ENCODE measurements around the gene SHROOM2. TPM values are rescaled to one million over a fixed set of nuclear protein-coding genes. Genes with fewer than 3 reads are reported as not detected.

SHROOM2 gene, protein sequence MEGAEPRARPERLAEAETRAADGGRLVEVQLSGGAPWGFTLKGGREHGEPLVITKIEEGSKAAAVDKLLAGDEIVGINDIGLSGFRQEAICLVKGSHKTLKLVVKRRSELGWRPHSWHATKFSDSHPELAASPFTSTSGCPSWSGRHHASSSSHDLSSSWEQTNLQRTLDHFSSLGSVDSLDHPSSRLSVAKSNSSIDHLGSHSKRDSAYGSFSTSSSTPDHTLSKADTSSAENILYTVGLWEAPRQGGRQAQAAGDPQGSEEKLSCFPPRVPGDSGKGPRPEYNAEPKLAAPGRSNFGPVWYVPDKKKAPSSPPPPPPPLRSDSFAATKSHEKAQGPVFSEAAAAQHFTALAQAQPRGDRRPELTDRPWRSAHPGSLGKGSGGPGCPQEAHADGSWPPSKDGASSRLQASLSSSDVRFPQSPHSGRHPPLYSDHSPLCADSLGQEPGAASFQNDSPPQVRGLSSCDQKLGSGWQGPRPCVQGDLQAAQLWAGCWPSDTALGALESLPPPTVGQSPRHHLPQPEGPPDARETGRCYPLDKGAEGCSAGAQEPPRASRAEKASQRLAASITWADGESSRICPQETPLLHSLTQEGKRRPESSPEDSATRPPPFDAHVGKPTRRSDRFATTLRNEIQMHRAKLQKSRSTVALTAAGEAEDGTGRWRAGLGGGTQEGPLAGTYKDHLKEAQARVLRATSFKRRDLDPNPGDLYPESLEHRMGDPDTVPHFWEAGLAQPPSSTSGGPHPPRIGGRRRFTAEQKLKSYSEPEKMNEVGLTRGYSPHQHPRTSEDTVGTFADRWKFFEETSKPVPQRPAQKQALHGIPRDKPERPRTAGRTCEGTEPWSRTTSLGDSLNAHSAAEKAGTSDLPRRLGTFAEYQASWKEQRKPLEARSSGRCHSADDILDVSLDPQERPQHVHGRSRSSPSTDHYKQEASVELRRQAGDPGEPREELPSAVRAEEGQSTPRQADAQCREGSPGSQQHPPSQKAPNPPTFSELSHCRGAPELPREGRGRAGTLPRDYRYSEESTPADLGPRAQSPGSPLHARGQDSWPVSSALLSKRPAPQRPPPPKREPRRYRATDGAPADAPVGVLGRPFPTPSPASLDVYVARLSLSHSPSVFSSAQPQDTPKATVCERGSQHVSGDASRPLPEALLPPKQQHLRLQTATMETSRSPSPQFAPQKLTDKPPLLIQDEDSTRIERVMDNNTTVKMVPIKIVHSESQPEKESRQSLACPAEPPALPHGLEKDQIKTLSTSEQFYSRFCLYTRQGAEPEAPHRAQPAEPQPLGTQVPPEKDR (N-terminal part only)
- total RNA-seq: 1.8 and 6.7 TPM in 2 replicates

DNA sequence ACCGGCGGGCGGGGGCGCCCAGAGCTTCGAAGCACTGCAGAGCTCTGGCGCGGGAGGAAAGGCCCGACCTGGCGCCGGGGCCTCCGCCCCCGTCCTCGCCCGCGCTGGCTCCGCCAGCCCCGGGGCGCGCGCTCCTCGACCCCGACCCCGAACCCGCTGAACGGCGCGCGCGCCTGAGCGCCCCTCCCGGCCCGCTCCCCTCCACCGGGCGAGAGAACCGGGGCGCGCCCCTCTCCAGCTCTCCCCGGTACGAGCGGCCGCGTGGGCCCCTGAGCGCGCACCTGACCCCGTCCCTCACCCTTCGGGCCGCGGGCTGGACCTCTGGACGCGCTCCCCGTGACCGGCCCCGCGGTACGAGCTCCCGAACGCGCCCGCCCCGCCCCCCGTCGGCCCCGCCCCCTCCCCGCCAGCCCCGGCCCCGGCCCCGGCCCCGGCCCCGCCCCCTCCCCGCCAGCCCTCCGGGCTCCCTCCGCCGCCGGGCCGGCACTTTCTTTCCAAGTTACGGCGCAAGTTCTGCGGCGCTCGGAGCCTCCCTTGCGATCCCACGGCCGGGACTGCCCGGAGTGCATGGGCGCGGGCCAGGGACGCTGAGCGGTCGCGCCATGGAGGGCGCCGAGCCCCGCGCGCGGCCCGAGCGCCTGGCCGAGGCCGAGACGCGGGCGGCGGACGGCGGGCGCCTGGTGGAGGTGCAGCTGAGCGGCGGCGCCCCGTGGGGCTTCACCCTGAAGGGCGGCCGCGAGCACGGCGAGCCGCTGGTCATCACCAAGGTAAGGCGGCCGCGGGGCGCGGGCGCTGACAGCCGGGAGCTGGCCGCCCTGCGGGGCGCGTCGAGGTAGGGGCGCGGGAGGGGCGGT, at the start of gene SHROOM2:
TSS of gene SHROOM2 (plus strand) at position 486 of the 854 bp plus-strand sequence. CDS start at position 603, 117 bp downstream.

DNA sequence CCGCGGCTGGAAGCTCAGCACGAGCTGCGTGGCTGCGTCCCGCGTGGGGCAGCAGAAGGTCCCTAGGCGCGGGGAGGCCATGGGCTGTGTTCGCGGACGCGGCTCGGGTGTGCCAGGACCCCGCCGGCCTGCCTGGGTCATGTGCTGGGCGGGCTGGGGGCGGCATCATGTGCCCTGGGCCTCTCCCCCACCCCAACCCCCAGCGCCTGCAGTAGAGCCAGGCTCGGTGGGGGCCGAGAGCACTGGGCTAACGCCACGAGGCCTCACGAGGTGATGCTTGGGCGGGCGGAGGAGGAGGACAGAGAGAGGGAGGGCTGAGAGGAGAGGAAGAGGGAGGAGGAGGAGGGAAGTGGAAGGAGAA, 20.5 kb upstream of the SHROOM2 start, which contains the start of gene GPR143:
TSS of gene GPR143 (minus strand) at position 111 of the 361 bp plus-strand sequence. CDS start at position 81, 30 bp downstream.

DNA sequence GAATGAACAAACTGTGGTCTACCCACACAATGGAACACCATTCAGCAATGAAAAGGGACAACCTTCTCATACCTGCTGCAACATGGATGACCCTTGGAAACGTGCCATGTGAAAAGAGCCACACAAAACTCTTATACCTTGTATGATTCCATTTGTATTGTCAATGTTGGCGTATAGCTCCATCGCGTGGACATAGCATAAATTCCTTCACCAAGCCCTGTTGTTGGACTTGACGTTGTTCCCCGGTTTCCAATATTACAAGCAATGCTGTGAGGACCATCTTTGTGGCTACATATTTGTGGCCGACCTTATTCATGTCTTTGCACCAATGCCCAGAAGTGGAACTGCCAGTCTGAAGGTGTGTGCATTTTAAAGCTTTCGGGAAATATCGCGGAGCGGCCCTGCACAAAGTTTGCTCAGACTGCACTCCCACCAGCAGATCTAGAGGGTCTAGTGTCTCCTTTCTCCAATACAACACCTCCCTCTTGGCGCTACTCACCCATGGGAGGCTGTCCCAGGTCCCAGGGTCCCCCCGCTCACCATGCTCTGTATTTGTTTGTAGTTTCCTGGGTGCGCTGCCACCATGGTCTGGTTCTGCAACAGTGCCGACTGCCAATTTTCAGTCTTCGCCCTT, 180.7 kb downstream of the SHROOM2 start, which contains the start of gene CLDN34:
TSS of gene CLDN34 (plus strand) at position 584 of the 634 bp plus-strand sequence. CDS start at position 584, 0 bp downstream.

Small RNAs within 50 kb of the gene (small RNA-seq; reads per million reads assigned to genes)
- gene RF00019 (ENCODE audit: low replicate concordance): not detected

Other genes starting within 250 kb of the SHROOM2 start
- gene GPR143, start 20.6 kb upstream of the SHROOM2 start, total RNA-seq: 0.43 and 0.44 TPM in 2 replicates
- not detected in 2 replicates for gene CLDN34, start 180.9 kb downstream of the SHROOM2 start, total RNA-seq